Calu3 (cell line): ENCODE results near the gene ZNF555. TPM values are rescaled to one million over a fixed set of nuclear protein-coding genes. Genes with fewer than 3 reads are reported as not detected.
"Not testable (repeated sequence)": the region's sequence is repeated elsewhere in the genome, so short reads cannot be mapped to it uniquely, and the experiment has no call there.

ENCODE experiments used
- BruUV-seq: library from RNA; stranded (reverse); fragments of 400-500 nt; replicated peaks from 2 replicates; lab custom pipeline; 2021; lab: Mats Ljungman, UMichigan
- CTCF ChIA-PET: fragments of 300-600 bp; sonication (Branson Sonifier 250); formaldehyde crosslinking; loops from one replicate; lab custom pipeline; 2022; ENCODE audit warnings: antibody characterized with exemption; lab: Charles Lee
- DNase-seq: peaks from one replicate; pipeline ENCODE4 v3.0.0; 2022
- H3K27ac Mint-ChIP-seq: one replicate; pipeline ENCODE4 v1.8.0; 2022; ENCODE audit warnings: mixed read lengths; ENCODE audit not compliant: unreplicated experiment
- H3K27me3 Mint-ChIP-seq: one replicate; pipeline ENCODE4 v1.8.0; 2022; ENCODE audit warnings: mixed read lengths; ENCODE audit not compliant: unreplicated experiment
- H3K36me3 Mint-ChIP-seq: one replicate; pipeline ENCODE4 v1.8.0; 2022; ENCODE audit warnings: mild to moderate bottlenecking, moderate library complexity, mixed read lengths; ENCODE audit not compliant: insufficient read depth, unreplicated experiment
- H3K4me1 Mint-ChIP-seq: one replicate; pipeline ENCODE4 v1.8.0; 2022; ENCODE audit warnings: mild to moderate bottlenecking, low read depth, mixed read lengths; ENCODE audit not compliant: unreplicated experiment
- H3K4me3 Mint-ChIP-seq: one replicate; pipeline ENCODE4 v1.8.0; 2022; ENCODE audit warnings: mild to moderate bottlenecking, low read depth, moderate library complexity, mixed read lengths; ENCODE audit not compliant: unreplicated experiment
- H3K9me3 Mint-ChIP-seq: one replicate; pipeline ENCODE4 v1.8.0; 2022; ENCODE audit warnings: low read depth, mixed read lengths; ENCODE audit not compliant: unreplicated experiment
- intact Hi-C: fragments of 100-400 bp; cut with micrococcal nuclease; formaldehyde crosslinking; loops from one replicate; pipeline ENCODE4 v1.10.0; 2022; ENCODE audit not compliant: unreplicated experiment
- total RNA-seq: library from RNA; stranded (reverse); gene quantifications from 2 replicates; pipeline ENCODE4 v1.2.3, GENCODE V29; 2022
- TF ChIP-seq, protein P1 (sequence below): fragments of 200-600 bp; IDR thresholded peaks from one replicate; pipeline ENCODE4 v1.8.0; 2022; ENCODE audit warnings: antibody characterized with exemption; ENCODE audit not compliant: unreplicated experiment

Gene ZNF555
- total RNA-seq, 1 experiment from 2014 or later: 5.7 TPM

DNA sequence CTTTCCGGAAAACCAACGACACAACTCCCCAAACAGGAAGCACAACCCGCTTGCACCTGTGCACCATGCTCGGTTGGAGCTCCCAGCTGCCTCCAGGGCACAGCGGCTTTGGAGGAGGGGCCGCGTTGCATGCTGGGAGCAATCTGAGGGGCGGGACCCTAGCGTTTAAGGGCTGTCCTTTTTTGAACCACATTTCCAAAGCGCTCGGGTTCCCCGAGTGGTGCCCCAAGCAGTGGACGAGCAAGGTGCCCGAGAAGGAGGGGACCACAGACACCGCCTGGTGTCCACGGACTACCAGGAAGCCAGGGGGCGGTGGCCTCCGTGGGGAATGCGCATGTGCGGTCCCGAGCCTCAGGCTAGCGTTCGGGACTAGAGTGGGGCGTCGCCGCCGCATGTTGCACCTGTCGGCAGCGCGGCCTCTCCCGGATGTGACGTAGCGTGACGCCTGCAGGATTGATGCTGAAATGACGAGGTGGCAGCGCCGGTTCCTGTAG, 47.5 kb downstream of the ZNF555 start:
- Mint-ChIP-seq H3K4me1 (peaks cover 10% of the 10 kb centered on the region), H3K9me3 (no peaks in the 10 kb centered on the region), H3K27ac (no peak overlapping the region), H3K27me3 (no peaks in the 10 kb centered on the region), H3K4me3 (no peak overlapping the region), H3K36me3 (no peaks in the 10 kb centered on the region)
- no TSS peak for BruUV-seq
- DNase-seq: no peak
- intact Hi-C loops: no loop called here
- TF ChIP-seq, protein P1, sequence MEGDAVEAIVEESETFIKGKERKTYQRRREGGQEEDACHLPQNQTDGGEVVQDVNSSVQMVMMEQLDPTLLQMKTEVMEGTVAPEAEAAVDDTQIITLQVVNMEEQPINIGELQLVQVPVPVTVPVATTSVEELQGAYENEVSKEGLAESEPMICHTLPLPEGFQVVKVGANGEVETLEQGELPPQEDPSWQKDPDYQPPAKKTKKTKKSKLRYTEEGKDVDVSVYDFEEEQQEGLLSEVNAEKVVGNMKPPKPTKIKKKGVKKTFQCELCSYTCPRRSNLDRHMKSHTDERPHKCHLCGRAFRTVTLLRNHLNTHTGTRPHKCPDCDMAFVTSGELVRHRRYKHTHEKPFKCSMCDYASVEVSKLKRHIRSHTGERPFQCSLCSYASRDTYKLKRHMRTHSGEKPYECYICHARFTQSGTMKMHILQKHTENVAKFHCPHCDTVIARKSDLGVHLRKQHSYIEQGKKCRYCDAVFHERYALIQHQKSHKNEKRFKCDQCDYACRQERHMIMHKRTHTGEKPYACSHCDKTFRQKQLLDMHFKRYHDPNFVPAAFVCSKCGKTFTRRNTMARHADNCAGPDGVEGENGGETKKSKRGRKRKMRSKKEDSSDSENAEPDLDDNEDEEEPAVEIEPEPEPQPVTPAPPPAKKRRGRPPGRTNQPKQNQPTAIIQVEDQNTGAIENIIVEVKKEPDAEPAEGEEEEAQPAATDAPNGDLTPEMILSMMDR: no peak
- CTCF ChIA-PET: no interaction called here

DNA sequence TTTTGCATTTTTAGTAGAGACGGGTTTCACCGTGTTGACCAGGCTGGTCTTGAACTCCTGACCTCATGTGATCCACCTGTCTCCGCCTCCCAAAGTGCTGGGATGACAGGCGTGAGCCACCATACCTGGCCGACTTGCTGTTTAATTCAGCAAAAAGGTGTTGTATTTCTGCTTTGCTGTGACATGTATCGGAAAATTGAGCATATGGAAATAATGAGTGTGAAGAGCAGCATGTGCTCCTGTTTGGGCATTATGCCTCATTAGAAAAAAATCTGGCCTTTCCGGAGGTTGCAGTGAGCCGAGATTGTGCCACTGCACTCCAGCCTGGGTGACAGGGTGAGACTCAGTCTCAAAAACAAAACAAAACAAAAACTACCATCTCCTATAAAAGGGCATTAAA, 49.3 kb downstream of the ZNF555 start:
- H3K9me3 Mint-ChIP-seq, H3K27me3 Mint-ChIP-seq, H3K4me3 Mint-ChIP-seq, H3K27ac Mint-ChIP-seq, H3K4me1 Mint-ChIP-seq, BruUV-seq, DNase-seq, intact Hi-C loops, H3K36me3 Mint-ChIP-seq: not testable (repeated sequence)
- CTCF ChIA-PET: interaction anchor here (0.6 kb wide), 1 partner anchor 534 kb away, joined by 3 read pairs; no protein-coding TSS in a partner anchor

DNA sequence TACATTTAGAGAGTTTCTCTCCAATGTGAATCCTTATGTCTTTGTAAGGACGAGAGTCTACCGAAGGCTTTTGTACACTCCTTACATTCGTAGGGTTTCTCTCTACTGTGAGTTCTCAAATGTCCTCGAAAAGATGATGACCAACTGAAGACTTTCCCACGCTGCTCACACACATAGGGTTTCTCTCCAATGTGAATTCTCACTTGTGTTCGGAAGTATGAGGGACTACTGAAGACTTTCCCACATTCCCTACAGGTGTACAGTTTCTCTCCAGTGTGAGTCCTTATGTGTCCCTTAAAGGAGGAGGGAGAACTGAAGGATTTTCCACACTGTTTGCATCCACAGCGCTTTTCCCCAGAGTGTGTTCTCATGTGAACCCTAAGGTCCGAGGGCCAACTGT, 55.4 kb downstream of the ZNF555 start:
- Mint-ChIP-seq H3K36me3 (peaks cover 16% of the 10 kb centered on the region), H3K9me3 (no peaks in the 10 kb centered on the region), H3K27ac (no peak overlapping the region), H3K27me3 (no peaks in the 10 kb centered on the region), H3K4me3 (no peak overlapping the region), H3K4me1 (peaks cover 3% of the 10 kb centered on the region)
- no peak for DNase-seq
- CTCF ChIA-PET: no interaction called here
- TF ChIP-seq, protein P1: no peak
- no TSS peak for BruUV-seq
- intact Hi-C loops: no loop called here

- H3K36me3 Mint-ChIP-seq: peaks cover 21% of the 10 kb centered on the region
- intact Hi-C loops: no loop called here
- peak; percentile 97 for DNase-seq
- peak within 1 kb of the TSS; percentile 81 for H3K4me3 Mint-ChIP-seq
- H3K27ac Mint-ChIP-seq: peak within 1 kb of the TSS; percentile 82
- H3K9me3 Mint-ChIP-seq: no peaks in the 10 kb centered on the region
- no TSS peak for BruUV-seq
- peaks cover 12% of the 10 kb centered on the region for H3K4me1 Mint-ChIP-seq
- TF ChIP-seq, protein P1: no peak
- CTCF ChIA-PET: interaction anchor here (0.6 to 1.0 kb wide), 4 partner anchors 13 to 478 kb away, joined by 3 to 6 read pairs (median 4); partner anchors contain the start of gene ZNF555
- no peaks in the 10 kb centered on the region for H3K27me3 Mint-ChIP-seq
Observed at GRCh38 chr19:2900296-2901252, 59.3 kb downstream of the ZNF555 start, which contains the start of gene ZNF57. ZNF57 (plus strand) TSS chr19:2900928; CDS start chr19:2901046, 118 bp downstream.
